Activated CD4-positive, alpha-beta T cell treated with anti-CD3 and anti-CD28 coated beads for 36 hours (primary cell): ENCODE results near the gene ANXA5. TPM values are rescaled to one million over a fixed set of nuclear protein-coding genes. Genes with fewer than 3 reads are reported as not detected.

ENCODE experiments used
- ATAC-seq: fragments of 200-7000 bp; cut with Tn5 transposase; one replicate; pipeline ENCODE4 v1.10.0; 2021; ENCODE audit warnings: mild to moderate bottlenecking, moderate library complexity
- CTCF ChIA-PET: fragments of 350-600 bp; sonication (Branson Sonifier 250); formaldehyde crosslinking; loops from one replicate; lab custom pipeline; 2021; ENCODE audit warnings: antibody characterized with exemption; lab: Charles Lee
- POLR2A ChIA-PET: fragments of 350-600 bp; sonication (Branson Sonifier 250); formaldehyde crosslinking; loops from one replicate; lab custom pipeline; 2021; ENCODE audit warnings: antibody characterized with exemption, inconsistent platforms; lab: Charles Lee
- DNase-seq: peaks from one replicate; pipeline ENCODE4 v3.0.0-alpha.2; 2020
- H3K27ac Mint-ChIP-seq: one replicate; pipeline ENCODE4 v1.8.0; 2021; ENCODE audit warnings: mixed read lengths
- H3K27me3 Mint-ChIP-seq: one replicate; pipeline ENCODE4 v1.8.0; 2021; ENCODE audit warnings: mixed read lengths
- H3K36me3 Mint-ChIP-seq: one replicate; pipeline ENCODE4 v1.8.0; 2021; ENCODE audit warnings: low read depth, mixed read lengths
- H3K4me1 Mint-ChIP-seq: one replicate; pipeline ENCODE4 v1.8.0; 2021; ENCODE audit warnings: mixed read lengths
- H3K4me3 Mint-ChIP-seq: one replicate; pipeline ENCODE4 v1.8.0; 2021; ENCODE audit warnings: mild to moderate bottlenecking, moderate library complexity, mixed read lengths
- H3K9me3 Mint-ChIP-seq: one replicate; pipeline ENCODE4 v1.8.0; 2021; ENCODE audit warnings: low read depth, mixed read lengths
- intact Hi-C, 2 experiments: fragments of 100-400 bp; cut with DNase I in 1 of 2; cut with micrococcal nuclease in 1 of 2; formaldehyde crosslinking; loops; one replicate each; pipeline versions ENCODE4 v1.14.2 to v1.15.1; 2022 to 2024; cut with DNase I, micrococcal nuclease
- total RNA-seq, 2 experiments: library from RNA; stranded (reverse); gene quantifications; one replicate each; pipeline ENCODE4 v1.2.3, GENCODE V29; 2021

ANXA5 gene
- total RNA-seq, 2 experiments from 2014 or later = 105 to 117 TPM

DNA sequence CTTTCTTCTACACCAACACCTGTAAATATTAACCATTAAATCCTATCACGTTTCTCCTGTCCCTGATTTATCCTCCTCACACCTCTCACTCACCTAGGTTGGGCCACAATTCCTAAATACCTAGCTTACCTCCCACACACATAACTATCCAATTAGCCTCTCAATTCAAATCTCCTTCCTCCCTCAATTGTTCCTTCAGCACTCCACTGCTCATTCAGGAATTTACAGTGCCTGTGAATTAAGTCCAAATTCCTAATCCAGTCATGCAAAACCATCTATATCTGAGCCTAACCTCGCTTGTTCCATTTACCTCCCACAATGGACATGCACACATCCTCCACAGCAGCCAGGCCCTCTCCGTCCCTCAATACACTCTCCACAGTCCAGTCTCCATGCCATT is 17.5 kb downstream of the ANXA5 start:
- ChIA-PET POLR2A (no interaction called here), CTCF (interaction anchor here (0.8 kb wide), 1 partner anchor 95 kb away, joined by 3 read pairs; no protein-coding TSS in a partner anchor)
- H3K9me3 Mint-ChIP-seq = no peaks in the 10 kb centered on the region
- ATAC-seq (no peak), DNase-seq (no peak)
- H3K27ac Mint-ChIP-seq = no peak overlapping the region
- no peaks in the 10 kb centered on the region for H3K4me1 Mint-ChIP-seq
- H3K36me3 Mint-ChIP-seq = peaks cover 19% of the 10 kb centered on the region
- intact Hi-C loops = no loop called here
- no peak overlapping the region for H3K4me3 Mint-ChIP-seq
- H3K27me3 Mint-ChIP-seq = no peaks in the 10 kb centered on the region

DNA sequence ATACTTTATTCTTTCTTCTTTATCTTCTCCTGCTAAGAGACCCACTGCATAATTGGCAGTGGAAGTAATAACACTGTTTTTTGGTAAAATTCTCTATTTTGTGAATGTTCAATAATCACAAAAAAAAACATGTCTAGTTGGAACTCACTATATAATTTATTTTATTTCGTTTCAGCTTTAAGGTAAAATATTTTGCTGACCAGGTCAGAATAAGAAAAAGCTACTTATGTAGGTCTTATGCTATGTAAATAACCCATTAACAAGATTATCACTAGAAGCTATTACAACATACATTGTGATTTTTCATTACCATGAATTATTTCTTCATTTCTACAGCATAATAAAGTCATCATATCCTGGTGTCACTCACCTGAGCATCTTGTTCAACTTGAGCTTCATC is 19.3 kb downstream of the ANXA5 start:
- intact Hi-C loops = no loop called here
- H3K36me3 Mint-ChIP-seq = peaks cover 21% of the 10 kb centered on the region
- no peak for ATAC-seq

DNA sequence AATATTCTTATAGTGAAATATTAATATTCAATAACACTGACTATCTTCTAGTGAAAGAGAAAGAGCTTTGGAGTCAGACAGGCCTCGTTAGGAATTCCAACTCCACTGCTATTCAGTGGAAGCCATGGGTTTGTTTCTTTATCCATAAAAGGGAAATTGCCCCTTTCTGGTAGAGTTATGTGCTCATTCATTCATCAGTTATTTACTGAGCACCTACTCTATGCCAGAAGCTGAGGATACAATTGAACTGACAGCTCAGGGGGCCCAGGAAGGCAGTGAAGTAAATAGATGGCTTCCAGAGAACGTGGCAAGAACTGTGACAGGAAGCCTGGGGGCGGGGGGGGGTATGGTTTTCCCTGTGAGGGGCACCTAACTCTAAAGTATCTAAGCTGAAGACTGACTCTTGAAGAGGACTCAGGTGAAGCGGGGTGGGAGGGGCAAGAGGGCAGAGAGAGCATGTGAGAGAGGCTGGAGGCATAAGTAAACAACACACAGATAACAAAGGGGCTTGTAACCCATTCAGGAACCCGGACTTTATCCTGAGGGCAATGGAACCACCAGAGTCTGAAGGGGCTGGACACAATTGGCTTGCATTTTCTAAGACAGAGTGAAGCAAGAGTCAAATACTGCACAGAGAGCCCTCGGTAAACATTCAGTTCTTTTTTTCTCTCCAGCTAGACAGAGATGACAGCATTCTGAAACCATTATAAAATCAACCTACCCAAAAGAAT is 20.3 kb downstream of the ANXA5 start:
- Mint-ChIP-seq H3K27me3 (no peaks in the 10 kb centered on the region), H3K36me3 (peaks cover 31% of the 10 kb centered on the region), H3K4me3 (no peak overlapping the region), H3K27ac (no peak overlapping the region), H3K4me1 (no peaks in the 10 kb centered on the region), H3K9me3 (no peaks in the 10 kb centered on the region)
- intact Hi-C loops = no loop called here
- ATAC-seq (no peak), DNase-seq (no peak)
- POLR2A ChIA-PET = no interaction called here
- CTCF ChIA-PET = interaction anchor here (1.2 kb wide), 1 partner anchor 20 kb away, joined by 4 read pairs; no protein-coding TSS in a partner anchor

More for the DNA sequence above, 19.3 kb downstream of the ANXA5 start:
- CTCF ChIA-PET = interaction anchor here (0.7 to 1.7 kb wide), 2 partner anchors 9 to 192 kb away, joined by 4 to 5 read pairs; no protein-coding TSS in a partner anchor
- Mint-ChIP-seq H3K27me3 (no peaks in the 10 kb centered on the region), H3K4me3 (no peak overlapping the region), H3K9me3 (no peaks in the 10 kb centered on the region), H3K4me1 (no peaks in the 10 kb centered on the region), H3K27ac (no peak overlapping the region)
- DNase-seq = no peak
- POLR2A ChIA-PET = interaction anchor here (0.7 kb wide), 1 partner anchor 65 kb away, joined by 5 read pairs; no protein-coding TSS in a partner anchor

DNA sequence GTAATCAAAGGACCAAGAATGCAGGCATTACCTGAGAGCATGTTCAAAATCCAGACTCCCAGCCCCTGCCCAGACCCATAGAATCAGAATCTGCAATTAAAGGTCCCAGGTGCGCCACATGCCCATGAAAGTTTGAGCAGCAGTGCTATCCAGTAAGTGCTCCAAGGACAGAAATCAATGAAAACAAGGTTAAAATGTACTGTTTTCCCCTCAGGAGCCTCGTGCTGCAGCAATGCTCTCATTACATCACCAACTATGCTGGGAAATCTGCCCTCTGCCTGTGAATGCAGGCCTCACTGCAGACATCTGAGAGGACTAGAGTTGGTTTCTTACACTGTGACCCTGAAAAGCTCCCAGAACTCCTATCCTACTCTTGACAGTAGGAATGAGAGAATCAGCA is 21.1 kb downstream of the ANXA5 start:
- DNase-seq = no peak
- intact Hi-C loops = no loop called here
- ChIA-PET POLR2A (no interaction called here), CTCF (interaction anchor here (1.2 kb wide), 1 partner anchor 19 kb away, joined by 4 read pairs; no protein-coding TSS in a partner anchor)
- Mint-ChIP-seq H3K27me3 (no peaks in the 10 kb centered on the region), H3K4me3 (no peak overlapping the region), H3K27ac (no peak overlapping the region), H3K36me3 (peaks cover 32% of the 10 kb centered on the region), H3K9me3 (no peaks in the 10 kb centered on the region), H3K4me1 (no peaks in the 10 kb centered on the region)
- no peak for ATAC-seq

DNA sequence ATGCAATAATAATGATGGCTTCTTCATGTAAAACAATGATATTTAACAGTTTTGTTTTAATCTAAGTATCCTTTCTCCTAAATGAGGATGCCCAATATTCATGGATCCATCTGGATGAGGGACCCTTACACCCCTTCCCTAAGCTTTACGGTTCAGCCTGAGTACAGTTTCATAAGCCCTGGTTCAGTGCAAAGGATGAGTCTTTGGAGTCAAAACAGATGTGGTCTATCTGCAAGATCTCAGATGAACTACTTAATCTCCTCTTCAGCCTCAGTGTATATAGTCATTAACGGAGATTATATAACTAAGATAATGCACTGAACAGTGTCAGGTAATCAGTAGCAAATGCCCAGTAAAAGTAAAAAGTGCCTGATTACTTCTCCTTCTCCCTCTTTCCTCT is 22.1 kb downstream of the ANXA5 start:
- H3K36me3 Mint-ChIP-seq = peaks cover 23% of the 10 kb centered on the region

DNA sequence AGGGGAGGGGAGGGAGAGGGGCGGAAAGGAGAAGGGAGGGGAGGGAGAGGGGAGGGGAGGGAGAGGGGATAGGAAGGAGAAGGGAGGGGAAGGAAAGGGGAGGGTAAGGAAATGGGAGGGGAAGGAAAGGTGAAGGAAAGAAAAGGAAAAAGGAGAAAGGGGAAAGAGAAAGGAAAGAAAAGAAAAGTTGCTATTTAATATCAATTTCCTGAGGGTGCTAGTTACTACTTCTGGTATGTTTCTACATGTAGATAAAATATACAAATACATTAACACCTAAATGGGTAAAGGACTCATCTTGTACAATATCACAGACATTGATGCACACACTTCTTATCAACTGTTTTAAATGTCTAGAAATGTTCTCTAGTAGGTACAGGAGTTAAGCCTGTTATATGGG is 22.6 kb downstream of the ANXA5 start:
- no peaks in the 10 kb centered on the region for H3K9me3 Mint-ChIP-seq

More for the DNA sequence above, 22.1 kb downstream of the ANXA5 start:
- Mint-ChIP-seq H3K9me3 (no peaks in the 10 kb centered on the region), H3K4me1 (no peaks in the 10 kb centered on the region), H3K4me3 (no peak overlapping the region), H3K27ac (no peak overlapping the region), H3K27me3 (no peaks in the 10 kb centered on the region)
- DNase-seq = no peak
- intact Hi-C loops = no loop called here
- CTCF ChIA-PET = no interaction called here
- no peak for ATAC-seq
- POLR2A ChIA-PET = no interaction called here

DNA sequence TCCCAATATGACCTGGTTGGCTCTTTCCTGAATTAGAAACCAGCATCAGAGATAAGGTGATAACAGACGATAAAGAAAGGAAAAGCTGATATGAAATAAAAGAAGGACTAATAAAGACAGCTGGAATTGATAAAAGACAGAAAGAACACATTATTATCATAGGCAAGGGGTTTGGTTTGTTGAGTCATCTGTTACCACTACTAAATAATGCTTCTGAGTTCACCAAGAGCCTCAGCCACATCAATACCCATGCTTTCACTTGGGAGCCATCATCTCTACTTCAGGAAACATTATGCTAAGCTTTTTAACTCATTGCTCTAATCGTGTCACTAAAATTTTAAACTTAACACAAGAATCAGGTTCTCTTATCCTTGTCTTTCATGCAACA is 27.6 kb downstream of the ANXA5 start:
- CTCF ChIA-PET = interaction anchor here (0.6 to 0.9 kb wide), 2 partner anchors 12 to 59 kb away, joined by 3 read pairs; no protein-coding TSS in a partner anchor
- Mint-ChIP-seq H3K4me1 (peaks cover 8% of the 10 kb centered on the region), H3K4me3 (no peak overlapping the region), H3K27me3 (no peaks in the 10 kb centered on the region), H3K9me3 (no peaks in the 10 kb centered on the region), H3K27ac (no peak overlapping the region), H3K36me3 (peaks cover 35% of the 10 kb centered on the region)
- DNase-seq (no peak), ATAC-seq (no peak)
- POLR2A ChIA-PET = interaction anchor here (0.6 kb wide), 1 partner anchor 698 kb away, joined by 3 read pairs; no protein-coding TSS in a partner anchor
- intact Hi-C loops = no loop called here

More for the DNA sequence above, 22.6 kb downstream of the ANXA5 start:
- ChIA-PET POLR2A (no interaction called here), CTCF (no interaction called here)
- intact Hi-C loops = no loop called here
- no peak overlapping the region for H3K4me3 Mint-ChIP-seq
- H3K36me3 Mint-ChIP-seq = peaks cover 24% of the 10 kb centered on the region
- DNase-seq (no peak), ATAC-seq (no peak)
- peaks cover under 1% of the 10 kb centered on the region for H3K4me1 Mint-ChIP-seq
- H3K27ac Mint-ChIP-seq = no peak overlapping the region
- H3K27me3 Mint-ChIP-seq = no peaks in the 10 kb centered on the region

DNA sequence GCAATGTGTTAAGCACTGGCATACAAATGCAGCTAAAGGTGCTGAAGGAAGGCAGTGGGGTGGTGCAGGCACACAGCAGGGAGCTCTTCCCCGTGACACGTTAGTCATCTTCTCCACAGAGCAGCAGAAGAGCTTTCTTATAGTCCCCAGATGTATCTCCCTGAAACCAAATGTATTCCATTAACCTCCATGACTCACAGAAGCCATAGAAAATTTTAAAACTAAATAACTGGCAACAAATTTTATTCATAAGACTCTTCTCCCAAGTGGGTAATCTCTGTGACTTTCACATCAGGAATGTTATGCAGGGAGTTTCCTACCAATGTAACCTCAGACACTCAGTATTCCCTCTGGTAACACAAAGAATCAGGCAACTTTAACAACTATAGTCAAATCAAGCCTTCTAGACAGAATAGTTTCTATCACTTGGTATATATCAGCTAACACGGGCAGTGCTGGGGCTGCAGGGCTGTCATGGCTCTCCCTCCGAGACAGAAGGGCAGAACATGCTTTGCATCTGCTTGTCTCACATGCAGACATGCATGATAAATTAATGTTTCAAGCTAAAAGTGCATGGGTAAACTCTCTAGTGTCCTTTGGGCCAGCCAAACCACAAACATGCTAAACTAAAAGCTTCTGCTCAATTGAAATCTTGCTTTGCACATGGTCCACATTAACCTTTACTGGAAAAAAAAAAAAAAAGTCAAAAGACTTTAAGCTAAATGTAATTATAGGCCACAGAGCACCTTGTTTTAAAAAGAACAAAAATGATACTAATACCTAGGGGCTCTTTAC is 28.2 kb downstream of the ANXA5 start:
- ATAC-seq = peak; percentile 49
- Mint-ChIP-seq H3K27me3 (no peaks in the 10 kb centered on the region), H3K4me3 (no peak overlapping the region), H3K36me3 (peaks cover 36% of the 10 kb centered on the region), H3K27ac (no peak overlapping the region), H3K4me1 (peaks cover 8% of the 10 kb centered on the region), H3K9me3 (no peaks in the 10 kb centered on the region)
- no peak for DNase-seq
- ChIA-PET POLR2A (interaction anchor here (0.6 kb wide), 1 partner anchor 697 kb away, joined by 3 read pairs; no protein-coding TSS in a partner anchor), CTCF (interaction anchor here (0.6 to 1.5 kb wide), 4 partner anchors 10 to 60 kb away, joined by 3 to 5 read pairs (median 4); no protein-coding TSS in a partner anchor)
- intact Hi-C loops = no loop called here

DNA sequence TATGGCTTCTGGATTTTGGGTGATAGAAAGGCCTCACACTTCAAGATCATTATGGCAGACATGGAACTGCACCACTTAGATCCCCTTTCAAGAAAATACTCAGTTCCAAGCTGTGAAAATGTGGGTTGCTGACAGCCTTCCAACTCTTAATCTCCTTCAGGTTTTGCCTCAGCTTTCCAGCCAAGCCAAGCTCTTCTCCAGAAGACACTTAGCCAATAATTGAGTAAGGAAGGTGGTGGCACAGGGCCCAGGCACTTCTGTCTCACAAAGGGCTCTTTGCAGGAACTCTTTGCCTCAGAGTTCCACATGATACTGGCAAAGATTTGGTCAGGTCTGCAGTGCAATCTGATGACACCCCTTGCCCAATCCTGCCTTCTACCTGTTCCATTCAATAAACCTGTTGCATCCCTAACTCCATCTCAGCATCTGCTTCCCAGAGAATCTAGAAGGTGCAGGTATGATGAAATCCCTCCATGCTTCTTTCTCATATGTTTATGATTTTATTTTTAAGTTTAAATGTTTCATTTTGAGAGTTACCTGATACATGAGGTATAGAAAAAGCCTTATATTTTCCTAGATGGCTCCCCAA is 30.6 kb downstream of the ANXA5 start:
- no peak for ATAC-seq
- no peaks in the 10 kb centered on the region for H3K27me3 Mint-ChIP-seq
- no peaks in the 10 kb centered on the region for H3K9me3 Mint-ChIP-seq
- H3K27ac Mint-ChIP-seq = no peak overlapping the region
- intact Hi-C loops = no loop called here
- no peak overlapping the region for H3K4me3 Mint-ChIP-seq
- DNase-seq = no peak
- H3K4me1 Mint-ChIP-seq = peaks cover 8% of the 10 kb centered on the region
- H3K36me3 Mint-ChIP-seq = peaks cover 20% of the 10 kb centered on the region
- CTCF ChIA-PET = interaction anchor here (0.8 to 0.9 kb wide), 2 partner anchors 10 to 17 kb away, joined by 3 read pairs; no protein-coding TSS in a partner anchor
- POLR2A ChIA-PET = no interaction called here

DNA sequence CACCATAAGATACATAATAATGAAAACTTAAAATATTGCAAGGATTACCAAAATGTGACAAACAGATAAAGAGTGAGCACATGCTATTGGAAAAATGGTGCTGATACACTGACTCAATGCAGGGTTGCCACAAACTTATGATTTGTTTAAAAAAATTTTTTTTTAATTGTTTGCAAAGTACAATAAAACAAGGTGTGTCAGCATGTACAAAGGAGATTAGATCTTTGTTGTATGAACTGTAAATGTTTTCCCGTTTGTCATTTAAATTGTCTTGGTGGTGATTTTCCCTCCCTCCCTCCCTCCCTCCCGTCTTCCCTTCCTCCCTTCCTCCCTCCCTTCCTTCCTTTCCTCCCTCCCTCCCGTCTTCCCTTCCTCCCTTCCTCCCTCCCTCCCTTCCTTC is 31.4 kb downstream of the ANXA5 start:
- peaks cover 8% of the 10 kb centered on the region for H3K4me1 Mint-ChIP-seq
- ChIA-PET POLR2A (no interaction called here), CTCF (interaction anchor here (1.4 kb wide), 1 partner anchor 17 kb away, joined by 3 read pairs; no protein-coding TSS in a partner anchor)
- no peak for ATAC-seq
- H3K4me3 Mint-ChIP-seq = no peak overlapping the region
- H3K27me3 Mint-ChIP-seq = no peaks in the 10 kb centered on the region
- no peak for DNase-seq
- intact Hi-C loops = no loop called here
- no peaks in the 10 kb centered on the region for H3K9me3 Mint-ChIP-seq
- no peak overlapping the region for H3K27ac Mint-ChIP-seq
- peaks cover 20% of the 10 kb centered on the region for H3K36me3 Mint-ChIP-seq

DNA sequence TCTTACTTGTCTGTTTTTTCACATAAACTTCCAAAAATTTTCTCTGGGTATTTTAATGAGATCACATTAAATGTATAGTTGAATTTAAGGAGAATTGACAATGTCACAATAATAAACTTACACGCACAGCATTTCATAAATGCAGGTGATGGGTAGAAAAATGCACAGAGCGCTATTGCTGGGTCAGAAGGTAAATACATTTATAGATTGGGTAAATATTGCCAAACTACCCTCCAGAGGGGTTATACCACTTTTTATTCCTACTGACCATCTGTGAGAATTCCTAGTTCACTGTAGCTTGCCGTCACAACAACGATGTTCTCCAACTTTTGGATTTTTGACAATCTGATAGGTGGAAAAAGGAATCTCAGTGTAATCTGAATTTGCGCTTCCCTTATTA is 34.6 kb downstream of the ANXA5 start:
- Mint-ChIP-seq H3K27me3 (no peaks in the 10 kb centered on the region), H3K9me3 (no peaks in the 10 kb centered on the region), H3K4me1 (no peaks in the 10 kb centered on the region), H3K27ac (no peak overlapping the region), H3K4me3 (no peak overlapping the region), H3K36me3 (peaks cover 9% of the 10 kb centered on the region)
- ChIA-PET CTCF (no interaction called here), POLR2A (interaction anchor here (0.6 kb wide), 1 partner anchor 365 kb away, joined by 4 read pairs; no protein-coding TSS in a partner anchor)
- ATAC-seq = no peak
- intact Hi-C loops = no loop called here
- DNase-seq = no peak
